GM13976 (cell line): ENCODE measurements around the gene MBL2.

Experiments
- DNase-seq: peaks from one replicate; pipeline ENCODE4 v3.0.0; 2012; ENCODE audit warnings: low spot score
- in situ Hi-C: fragments of 300-500 bp; cut with MboI; formaldehyde crosslinking; loops from one replicate; pipeline ENCODE4 v1.12.0; 2022; ENCODE audit warnings: low sequenced_read_pairs, mixed read lengths, inconsistent platforms; ENCODE audit not compliant: unreplicated experiment
- TF ChIP-seq, protein P1 (sequence below): IDR thresholded peaks from 2 replicates; pipeline ENCODE4 v1.5.1; 2012; ENCODE audit warnings: borderline replicate concordance, mild to moderate bottlenecking; ENCODE audit not compliant: insufficient read depth; ENCODE audit errors: extremely low read depth, missing control alignments, control extremely low read depth

MBL2 gene

DNA sequence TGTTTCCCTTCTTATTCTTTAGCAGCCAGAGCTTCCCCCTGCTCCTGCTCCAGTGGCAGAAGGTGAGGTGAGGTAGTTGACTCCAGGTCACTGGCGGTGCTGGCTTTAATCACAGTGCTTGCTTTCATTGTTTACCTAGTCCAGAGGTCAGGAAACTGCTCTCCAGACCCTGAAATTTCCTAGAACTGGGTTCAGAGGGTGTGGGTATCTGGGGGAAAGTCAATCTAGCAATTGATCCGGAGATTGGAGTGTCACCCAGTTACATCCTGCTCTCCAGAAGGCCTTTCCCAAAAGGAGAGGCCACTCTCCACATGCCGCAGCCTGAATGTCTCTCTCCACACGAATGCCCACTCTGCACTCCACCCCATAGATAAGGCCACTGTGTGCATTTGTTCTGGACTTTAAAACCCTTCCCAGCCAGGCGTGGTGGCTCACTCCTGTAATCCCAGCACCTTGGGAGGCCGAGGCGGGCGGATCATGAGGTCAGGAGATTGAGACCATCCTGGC, 2.1 kb upstream of the MBL2 start:
- in situ Hi-C loops, result no loop called here
- no peak for DNase-seq
- TF ChIP-seq, protein P1, sequence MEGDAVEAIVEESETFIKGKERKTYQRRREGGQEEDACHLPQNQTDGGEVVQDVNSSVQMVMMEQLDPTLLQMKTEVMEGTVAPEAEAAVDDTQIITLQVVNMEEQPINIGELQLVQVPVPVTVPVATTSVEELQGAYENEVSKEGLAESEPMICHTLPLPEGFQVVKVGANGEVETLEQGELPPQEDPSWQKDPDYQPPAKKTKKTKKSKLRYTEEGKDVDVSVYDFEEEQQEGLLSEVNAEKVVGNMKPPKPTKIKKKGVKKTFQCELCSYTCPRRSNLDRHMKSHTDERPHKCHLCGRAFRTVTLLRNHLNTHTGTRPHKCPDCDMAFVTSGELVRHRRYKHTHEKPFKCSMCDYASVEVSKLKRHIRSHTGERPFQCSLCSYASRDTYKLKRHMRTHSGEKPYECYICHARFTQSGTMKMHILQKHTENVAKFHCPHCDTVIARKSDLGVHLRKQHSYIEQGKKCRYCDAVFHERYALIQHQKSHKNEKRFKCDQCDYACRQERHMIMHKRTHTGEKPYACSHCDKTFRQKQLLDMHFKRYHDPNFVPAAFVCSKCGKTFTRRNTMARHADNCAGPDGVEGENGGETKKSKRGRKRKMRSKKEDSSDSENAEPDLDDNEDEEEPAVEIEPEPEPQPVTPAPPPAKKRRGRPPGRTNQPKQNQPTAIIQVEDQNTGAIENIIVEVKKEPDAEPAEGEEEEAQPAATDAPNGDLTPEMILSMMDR, result no peak

DNA sequence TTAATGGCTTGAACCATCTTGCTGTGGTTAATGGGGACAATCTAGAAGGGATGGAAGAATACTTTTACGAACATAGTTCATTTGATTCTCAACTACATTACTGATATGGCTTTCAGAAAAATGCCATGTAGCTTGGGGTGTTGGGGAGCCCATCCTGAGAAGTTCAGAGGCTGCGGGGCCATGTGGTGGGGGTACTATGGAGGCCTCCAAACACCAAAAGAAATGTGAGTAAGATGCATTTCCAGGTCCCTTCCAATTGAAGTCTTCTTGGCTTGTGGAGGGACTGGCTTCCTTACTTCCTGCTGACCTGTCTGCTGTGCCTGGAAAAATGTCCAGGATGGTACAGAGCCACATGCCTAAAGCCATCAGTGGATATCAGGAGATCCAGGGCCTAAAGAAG, 1.6 kb upstream of the MBL2 start:
- in situ Hi-C loops, result no loop called here
- TF ChIP-seq, protein P1, result no peak
- DNase-seq, result no peak

DNA sequence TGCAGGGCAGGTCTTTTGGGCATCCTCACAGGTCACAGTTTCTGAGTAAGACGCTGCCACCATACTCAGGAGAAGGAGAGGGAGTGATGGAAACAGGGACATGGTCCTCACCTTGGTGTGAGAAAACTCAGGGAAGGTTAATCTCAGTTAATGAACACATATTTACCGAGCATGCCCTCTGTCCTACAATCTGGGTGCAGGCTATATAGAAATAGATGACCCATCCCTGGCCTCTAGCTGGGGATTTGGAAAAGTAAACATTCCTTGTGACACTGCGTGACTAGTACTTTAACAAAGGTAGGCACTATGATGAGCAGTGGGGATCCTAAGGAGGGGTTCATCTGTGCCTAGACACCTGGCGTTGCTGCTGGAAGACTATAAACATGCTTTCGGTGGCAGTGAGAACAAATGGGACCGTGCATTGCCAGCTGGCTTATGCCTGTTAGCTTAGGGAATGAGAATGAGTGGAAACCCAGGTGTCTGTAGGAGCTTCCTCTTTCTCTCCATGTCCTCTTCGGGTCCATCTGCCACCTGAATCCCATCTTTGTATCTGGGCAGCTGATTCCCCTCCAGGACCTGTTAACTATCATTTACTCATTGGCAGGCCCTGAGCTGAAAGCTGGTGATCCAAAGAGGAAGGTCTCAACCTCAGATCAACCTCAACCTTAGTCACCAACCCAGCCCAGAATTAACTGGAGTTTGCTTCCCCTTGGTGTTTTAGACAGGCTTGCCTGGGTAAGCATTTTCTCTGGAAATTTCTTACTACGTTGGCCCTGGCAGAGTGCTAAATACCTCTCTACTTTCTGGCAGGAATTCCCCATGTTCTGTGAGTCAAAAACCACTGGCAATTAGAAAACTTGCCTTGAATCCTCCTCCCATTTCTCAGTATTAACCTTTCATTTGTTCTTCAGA, 794 bp downstream of the MBL2 start:
- in situ Hi-C loops, result no loop called here
- DNase-seq, result no peak
- TF ChIP-seq, protein P1, result no peak

DNA sequence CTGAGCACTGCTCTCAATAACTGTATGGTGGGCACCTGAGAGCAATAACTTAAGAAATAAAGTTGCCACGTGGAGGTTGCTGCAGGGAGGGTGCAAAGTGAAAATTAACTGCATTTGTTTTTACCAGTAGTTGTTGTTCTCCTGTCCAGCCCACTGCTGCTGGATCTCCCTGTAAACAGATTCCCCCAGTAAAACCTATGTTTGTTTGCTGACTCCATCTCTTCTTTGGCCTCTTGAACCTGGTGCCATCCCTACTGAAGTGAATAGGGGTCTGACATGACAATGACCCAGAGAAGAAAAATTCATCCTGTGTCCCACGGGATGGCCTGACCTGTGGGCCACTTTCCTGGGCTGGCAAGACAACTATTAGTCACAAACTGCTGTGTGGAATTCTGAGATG, 1.7 kb downstream of the MBL2 start:
- in situ Hi-C loops, result no loop called here
- DNase-seq, result no peak
- TF ChIP-seq, protein P1, result no peak

DNA sequence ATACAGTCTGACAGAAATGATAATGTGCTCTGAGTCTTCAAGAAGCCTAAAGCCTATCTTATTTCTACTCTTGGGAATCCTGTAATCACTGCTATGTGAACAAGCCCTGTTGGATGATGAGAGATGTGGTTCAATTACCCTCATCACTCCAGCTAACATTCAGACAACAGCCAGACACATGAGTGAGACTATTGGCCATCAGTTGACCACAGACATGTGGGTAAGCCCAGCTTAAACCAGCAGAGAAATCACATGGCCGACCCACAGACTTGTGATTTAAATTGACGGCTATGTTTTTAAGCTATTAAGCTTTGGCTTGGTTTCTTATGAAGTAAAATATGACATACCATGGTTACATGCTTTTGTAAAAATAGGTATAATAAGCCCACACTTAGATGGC, 2.6 kb downstream of the MBL2 start:
- in situ Hi-C loops, result no loop called here
- TF ChIP-seq, protein P1, result no peak
- DNase-seq, result no peak

DNA sequence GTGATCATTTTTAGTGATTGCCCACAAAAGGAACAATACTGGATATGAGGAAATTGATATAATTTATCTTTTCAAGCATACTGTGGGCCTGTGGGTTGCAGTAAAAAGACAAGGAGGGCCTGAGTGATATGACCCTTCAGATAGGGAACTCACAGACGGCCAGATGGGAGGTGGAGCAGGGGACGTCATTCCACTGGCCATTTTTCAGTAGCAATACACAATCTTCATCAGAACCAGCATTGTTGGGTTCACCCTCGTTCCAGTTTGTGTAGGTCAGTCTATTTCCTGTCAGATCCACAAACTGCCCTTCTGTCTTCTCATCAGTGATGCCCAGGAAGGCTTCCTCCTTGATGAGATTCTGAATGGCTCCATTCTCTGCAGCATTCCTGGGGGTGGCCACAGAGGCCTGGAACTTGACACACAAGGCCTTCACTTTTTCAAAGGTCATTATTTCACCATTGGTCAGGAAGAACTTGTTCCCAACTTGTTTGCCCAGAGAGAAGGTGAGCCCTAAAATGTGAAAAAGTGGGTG, 4.5 kb downstream of the MBL2 start:
- in situ Hi-C loops, result no loop called here
- no peak for DNase-seq
- TF ChIP-seq, protein P1, result no peak
